ENCODE results near the gene RUSC2.

DNA sequence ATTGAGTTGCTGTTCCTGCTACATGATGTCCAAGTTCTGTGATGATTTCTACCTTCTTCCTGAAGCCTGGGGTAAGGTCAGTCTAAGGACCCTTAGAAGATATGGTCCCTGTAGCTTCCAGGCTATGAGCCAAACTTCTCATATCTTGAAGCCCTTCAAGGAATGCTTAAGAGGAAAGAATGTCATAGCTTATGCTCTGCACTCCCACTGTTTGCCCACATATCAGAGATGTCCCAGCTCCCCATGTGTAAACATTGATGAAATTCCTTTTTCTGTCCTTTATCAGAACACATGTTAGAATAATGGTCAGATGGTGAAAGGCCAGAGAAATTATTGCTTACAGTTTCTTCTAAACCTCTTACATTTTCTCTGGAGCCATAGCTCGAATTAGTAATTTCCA is 41.4 kb upstream of the RUSC2 start:
- TF ChIP-seq POLR2AphosphoS5 (IDR thresholded peaks at IDR 0.05): no peak
- TF ChIP-seq, protein P1, sequence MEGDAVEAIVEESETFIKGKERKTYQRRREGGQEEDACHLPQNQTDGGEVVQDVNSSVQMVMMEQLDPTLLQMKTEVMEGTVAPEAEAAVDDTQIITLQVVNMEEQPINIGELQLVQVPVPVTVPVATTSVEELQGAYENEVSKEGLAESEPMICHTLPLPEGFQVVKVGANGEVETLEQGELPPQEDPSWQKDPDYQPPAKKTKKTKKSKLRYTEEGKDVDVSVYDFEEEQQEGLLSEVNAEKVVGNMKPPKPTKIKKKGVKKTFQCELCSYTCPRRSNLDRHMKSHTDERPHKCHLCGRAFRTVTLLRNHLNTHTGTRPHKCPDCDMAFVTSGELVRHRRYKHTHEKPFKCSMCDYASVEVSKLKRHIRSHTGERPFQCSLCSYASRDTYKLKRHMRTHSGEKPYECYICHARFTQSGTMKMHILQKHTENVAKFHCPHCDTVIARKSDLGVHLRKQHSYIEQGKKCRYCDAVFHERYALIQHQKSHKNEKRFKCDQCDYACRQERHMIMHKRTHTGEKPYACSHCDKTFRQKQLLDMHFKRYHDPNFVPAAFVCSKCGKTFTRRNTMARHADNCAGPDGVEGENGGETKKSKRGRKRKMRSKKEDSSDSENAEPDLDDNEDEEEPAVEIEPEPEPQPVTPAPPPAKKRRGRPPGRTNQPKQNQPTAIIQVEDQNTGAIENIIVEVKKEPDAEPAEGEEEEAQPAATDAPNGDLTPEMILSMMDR (IDR thresholded peaks at IDR 0.05): no peak
- no peak for TF ChIP-seq EP300 (IDR thresholded peaks at IDR 0.05)

Measured in sigmoid colon (tissue), 4 donors.